ENCODE results near the gene ARGLU1.

ARGLU1 gene

GRCh38 chr13:106521095-106521799, 46.7 kb downstream of the ARGLU1 start:
- Histone ChIP-seq H3K9ac (ENCODE audit: low read length) (no peak overlapping the region), H3K4me1 (ENCODE audit: control insufficient read depth, low read depth, low read length) (peaks cover 44% of the 10 kb centered on the region), H3K27me3 (ENCODE audit: control insufficient read depth, insufficient read depth, low read length) (no peaks in the 10 kb centered on the region), H3K4me3 (ENCODE audit: low read length) (no peak overlapping the region), H3K27ac (ENCODE audit: low read length) (no peak overlapping the region), H3K9me3 (ENCODE audit: control insufficient read depth, low read depth, low read length) (no peaks in the 10 kb centered on the region), H3K36me3 (ENCODE audit: control insufficient read depth, low read depth, low read length) (no peaks in the 10 kb centered on the region)

GRCh38 chr13:106520251-106521054, 47.5 kb downstream of the ARGLU1 start:
- Histone ChIP-seq H3K27me3 (ENCODE audit: control insufficient read depth, insufficient read depth, low read length) (no peaks in the 10 kb centered on the region), H3K36me3 (ENCODE audit: control insufficient read depth, low read depth, low read length) (no peaks in the 10 kb centered on the region), H3K4me3 (ENCODE audit: low read length) (no peak overlapping the region), H3K9ac (ENCODE audit: low read length) (no peak overlapping the region), H3K27ac (ENCODE audit: low read length) (no peak overlapping the region), H3K4me1 (ENCODE audit: control insufficient read depth, low read depth, low read length) (peaks cover 37% of the 10 kb centered on the region), H3K9me3 (ENCODE audit: control insufficient read depth, low read depth, low read length) (no peaks in the 10 kb centered on the region)

- no peaks in the 10 kb centered on the region for H3K9me3 ChIP-seq (ENCODE audit: control insufficient read depth, low read depth, low read length)
- no peak overlapping the region for H3K9ac ChIP-seq (ENCODE audit: low read length)
- peaks cover 50% of the 10 kb centered on the region for H3K4me1 ChIP-seq (ENCODE audit: control insufficient read depth, low read depth, low read length)
- H3K4me3 ChIP-seq (ENCODE audit: low read length), result no peak overlapping the region
- no peaks in the 10 kb centered on the region for H3K36me3 ChIP-seq (ENCODE audit: control insufficient read depth, low read depth, low read length)
- no peak overlapping the region for H3K27ac ChIP-seq (ENCODE audit: low read length)
- H3K27me3 ChIP-seq (ENCODE audit: control insufficient read depth, insufficient read depth, low read length), result no peaks in the 10 kb centered on the region
Measured at GRCh38 chr13:106518512-106518911, 49.4 kb downstream of the ARGLU1 start.

- H3K36me3 ChIP-seq (ENCODE audit: control insufficient read depth, low read depth, low read length), result no peaks in the 10 kb centered on the region
Measured at GRCh38 chr13:106517109-106517847, 50.7 kb downstream of the ARGLU1 start.

GRCh38 chr13:106515635-106516254, 52.2 kb downstream of the ARGLU1 start:
- H3K4me3 ChIP-seq (ENCODE audit: low read length), result no peak overlapping the region
- no peaks in the 10 kb centered on the region for H3K27me3 ChIP-seq (ENCODE audit: control insufficient read depth, insufficient read depth, low read length)
- H3K9me3 ChIP-seq (ENCODE audit: control insufficient read depth, low read depth, low read length), result no peaks in the 10 kb centered on the region
- peaks cover 39% of the 10 kb centered on the region for H3K4me1 ChIP-seq (ENCODE audit: control insufficient read depth, low read depth, low read length)
- no peak overlapping the region for H3K27ac ChIP-seq (ENCODE audit: low read length)
- H3K9ac ChIP-seq (ENCODE audit: low read length), result no peak overlapping the region
- peaks cover 4% of the 10 kb centered on the region for H3K36me3 ChIP-seq (ENCODE audit: control insufficient read depth, low read depth, low read length)

More at GRCh38 chr13:106517109-106517847, 50.7 kb downstream of the ARGLU1 start:
- H3K27ac ChIP-seq (ENCODE audit: low read length), result no peak overlapping the region
- no peak overlapping the region for H3K9ac ChIP-seq (ENCODE audit: low read length)
- H3K4me3 ChIP-seq (ENCODE audit: low read length), result no peak overlapping the region
- peaks cover 54% of the 10 kb centered on the region for H3K4me1 ChIP-seq (ENCODE audit: control insufficient read depth, low read depth, low read length)
- H3K9me3 ChIP-seq (ENCODE audit: control insufficient read depth, low read depth, low read length), result no peaks in the 10 kb centered on the region
- H3K27me3 ChIP-seq (ENCODE audit: control insufficient read depth, insufficient read depth, low read length), result no peaks in the 10 kb centered on the region

GRCh38 chr13:106514928-106515634, 52.9 kb downstream of the ARGLU1 start:
- H3K27me3 ChIP-seq (ENCODE audit: control insufficient read depth, insufficient read depth, low read length), result no peaks in the 10 kb centered on the region
- H3K4me3 ChIP-seq (ENCODE audit: low read length), result no peak overlapping the region
- H3K9me3 ChIP-seq (ENCODE audit: control insufficient read depth, low read depth, low read length), result no peaks in the 10 kb centered on the region
- no peak overlapping the region for H3K9ac ChIP-seq (ENCODE audit: low read length)
- H3K4me1 ChIP-seq (ENCODE audit: control insufficient read depth, low read depth, low read length), result peaks cover 32% of the 10 kb centered on the region
- H3K36me3 ChIP-seq (ENCODE audit: control insufficient read depth, low read depth, low read length), result peaks cover 4% of the 10 kb centered on the region
- no peak overlapping the region for H3K27ac ChIP-seq (ENCODE audit: low read length)

- peak overlapping the region; percentile 34 for H3K9ac ChIP-seq (ENCODE audit: low read length)
- H3K36me3 ChIP-seq (ENCODE audit: control insufficient read depth, low read depth, low read length), result peaks cover 4% of the 10 kb centered on the region
- H3K27ac ChIP-seq (ENCODE audit: low read length), result peak overlapping the region; percentile 36
Measured at GRCh38 chr13:106513025-106513983, 54.6 kb downstream of the ARGLU1 start.

GRCh38 chr13:106507560-106508274, 60.2 kb downstream of the ARGLU1 start:
- Histone ChIP-seq H3K27ac (ENCODE audit: low read length) (no peak overlapping the region), H3K9ac (ENCODE audit: low read length) (no peak overlapping the region), H3K36me3 (ENCODE audit: control insufficient read depth, low read depth, low read length) (peaks cover 4% of the 10 kb centered on the region), H3K27me3 (ENCODE audit: control insufficient read depth, insufficient read depth, low read length) (no peaks in the 10 kb centered on the region), H3K4me3 (ENCODE audit: low read length) (no peak overlapping the region), H3K4me1 (ENCODE audit: control insufficient read depth, low read depth, low read length) (peaks cover 17% of the 10 kb centered on the region), H3K9me3 (ENCODE audit: control insufficient read depth, low read depth, low read length) (no peaks in the 10 kb centered on the region)

More at GRCh38 chr13:106513025-106513983, 54.6 kb downstream of the ARGLU1 start:
- Histone ChIP-seq H3K27me3 (ENCODE audit: control insufficient read depth, insufficient read depth, low read length) (no peaks in the 10 kb centered on the region), H3K4me3 (ENCODE audit: low read length) (peak overlapping the region; percentile 19), H3K4me1 (ENCODE audit: control insufficient read depth, low read depth, low read length) (peaks cover 35% of the 10 kb centered on the region), H3K9me3 (ENCODE audit: control insufficient read depth, low read depth, low read length) (no peaks in the 10 kb centered on the region)

- H3K27ac ChIP-seq (ENCODE audit: low read length), result no peak overlapping the region
- no peak overlapping the region for H3K9ac ChIP-seq (ENCODE audit: low read length)
- peaks cover 15% of the 10 kb centered on the region for H3K4me1 ChIP-seq (ENCODE audit: control insufficient read depth, low read depth, low read length)
- no peak overlapping the region for H3K4me3 ChIP-seq (ENCODE audit: low read length)
- no peaks in the 10 kb centered on the region for H3K9me3 ChIP-seq (ENCODE audit: control insufficient read depth, low read depth, low read length)
- H3K36me3 ChIP-seq (ENCODE audit: control insufficient read depth, low read depth, low read length), result no peaks in the 10 kb centered on the region
- H3K27me3 ChIP-seq (ENCODE audit: control insufficient read depth, insufficient read depth, low read length), result no peaks in the 10 kb centered on the region
Measured at GRCh38 chr13:106506286-106506685, 61.7 kb downstream of the ARGLU1 start.

Data from iPS-18a (cell line).